Activated CD4-positive, alpha-beta T cell treated with anti-CD3 and anti-CD28 coated beads, Interleukin-2, amount 50 U/mL, for 4 hours (primary cell): ENCODE measurements around the gene MOB1B.
"Not testable (repeated sequence)": the region's sequence is repeated elsewhere in the genome, so short reads cannot be mapped to it uniquely, and the experiment has no call there.

Experiments
- DNase-seq, 2 experiments: peaks; one replicate each; pipeline ENCODE4 v3.0.0-alpha.2; 2020

MOB1B gene

GRCh38 chr4:71009890-71010588 is 107.9 kb downstream of the MOB1B start:
- DNase-seq, result no peak

GRCh38 chr4:71011451-71011850 is 109.3 kb downstream of the MOB1B start:
- no peak for DNase-seq

- not testable (repeated sequence) for DNase-seq
Measured at GRCh38 chr4:71017391-71017790, 115.2 kb downstream of the MOB1B start.

- DNase-seq, result no peak
Measured at GRCh38 chr4:71020611-71021010, 118.4 kb downstream of the MOB1B start.

- no peak for DNase-seq
Measured at GRCh38 chr4:71025654-71026053, 123.5 kb downstream of the MOB1B start.

- no peak for DNase-seq
Measured at GRCh38 chr4:71026086-71026485, 123.9 kb downstream of the MOB1B start.

- DNase-seq, result no peak
Measured at GRCh38 chr4:71027611-71028010, 125.4 kb downstream of the MOB1B start.

GRCh38 chr4:71029504-71029903 is 127.3 kb downstream of the MOB1B start:
- DNase-seq, result no peak

- not testable (repeated sequence) for DNase-seq
Measured at GRCh38 chr4:71032106-71032505, 129.9 kb downstream of the MOB1B start.
